Measurements from ENCODE around the gene ABHD15. TPM values are rescaled to one million over a fixed set of nuclear protein-coding genes. Genes with fewer than 3 reads are reported as not detected.

Gene ABHD15
- total and polyA plus RNA-seq, 11 donors, result 4.0 to 13.1 (median 8.2) TPM

- no peak overlapping the region for H3K4me3 ChIP-seq
- no peaks in the 10 kb centered on the region for H3K9me3 ChIP-seq
- TF ChIP-seq POLR2A (IDR thresholded peaks at IDR 0.05) (no peak), CTCF (IDR thresholded peaks at IDR 0.05) (no peak)
- peaks cover 0 to 85% (median 79%) of the 10 kb centered on the region in 9 donors for H3K36me3 ChIP-seq
- DNase-seq (peak in 2 of 5 donors; percentile 5 to 15), ATAC-seq (no peak)
- H3K27me3 ChIP-seq, result no peaks in the 10 kb centered on the region
- H3K4me1 ChIP-seq, result peaks cover 3 to 36% (median 19%) of the 10 kb centered on the region in 12 donors
- H3K27ac ChIP-seq, result peak overlapping the region in 1 of 12 donors; percentile 54
- 94 to 97% (median 96%) methylated on average over 9 of the region's 9 CpGs for WGBS, 4 donors
- intact Hi-C loops (cut with DNase I), result loop anchor here in 2 of 10 donors (5.0 to 10.0 kb wide), 2 partner anchors 35 to 518 kb away; no protein-coding TSS in a partner anchor
Observed at GRCh38 chr17:29577001-29577370, 10.1 kb upstream of the ABHD15 start.

GRCh38 chr17:29576214-29577000 lies 9.6 kb upstream of the ABHD15 start:
- no peaks in the 10 kb centered on the region for H3K27me3 ChIP-seq
- peaks cover 5 to 42% (median 23%) of the 10 kb centered on the region in 12 donors for H3K4me1 ChIP-seq
- ATAC-seq (no peak), DNase-seq (peak in 4 of 5 donors; percentile 8 to 49 (median 18))
- no peak overlapping the region for H3K27ac ChIP-seq
- intact Hi-C loops (cut with DNase I), result loop anchor here in 2 of 10 donors (5.0 to 10.0 kb wide), 2 partner anchors 36 to 518 kb away; no protein-coding TSS in a partner anchor
- TF ChIP-seq CTCF (IDR thresholded peaks at IDR 0.05) (no peak), POLR2A (IDR thresholded peaks at IDR 0.05) (no peak)
- no peaks in the 10 kb centered on the region for H3K9me3 ChIP-seq
- WGBS, 4 donors, result 91 to 95% (median 94%) methylated on average over 24 to 37 of the region's 37 CpGs
- H3K36me3 ChIP-seq, result peaks cover 0 to 79% (median 73%) of the 10 kb centered on the region in 9 donors
- no peak overlapping the region for H3K4me3 ChIP-seq

DNA sequence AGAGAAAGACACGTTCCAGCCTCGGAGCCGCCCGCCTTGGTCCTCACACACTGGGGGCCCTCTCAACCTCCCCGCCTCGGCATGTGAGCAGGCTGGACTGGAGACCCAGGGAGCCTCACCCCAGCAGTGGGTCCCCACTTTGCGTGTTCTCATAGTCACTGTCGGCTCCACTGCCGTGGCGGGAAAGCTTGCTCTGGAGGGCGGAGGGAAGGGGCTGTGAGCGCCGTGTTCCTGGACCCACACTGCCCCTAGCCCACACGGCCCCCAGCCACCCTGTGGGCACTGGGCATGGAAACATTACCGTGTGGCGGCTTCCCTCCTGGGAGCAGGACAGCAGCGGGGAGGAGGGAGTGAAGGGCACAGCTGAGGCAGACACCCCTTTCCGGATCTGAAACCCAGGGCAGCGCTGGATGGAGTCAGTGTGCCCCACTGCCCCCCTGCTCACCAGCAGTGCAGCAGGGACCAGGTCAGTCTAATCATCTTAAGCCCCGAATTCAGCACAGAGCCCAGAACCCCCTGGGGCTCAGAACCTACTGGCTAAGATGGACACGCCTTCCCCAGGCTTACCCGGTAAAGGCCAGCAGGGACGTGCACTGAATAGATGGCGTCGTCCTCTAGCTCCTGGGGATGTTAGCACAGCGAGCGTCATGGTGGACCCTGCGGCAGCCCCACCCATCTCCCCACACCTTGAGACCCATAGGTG lies 8.8 kb upstream of the ABHD15 start:
- DNase-seq (peak in 3 of 5 donors; percentile 12 to 18 (median 15)), ATAC-seq (no peak)
- H3K4me1 ChIP-seq, result peaks cover 5 to 45% (median 26%) of the 10 kb centered on the region in 12 donors
- no peaks in the 10 kb centered on the region for H3K27me3 ChIP-seq
- no peak overlapping the region for H3K27ac ChIP-seq
- no peaks in the 10 kb centered on the region for H3K9me3 ChIP-seq
- 88 to 91% (median 89%) methylated on average over 17 to 28 of the region's 28 CpGs for WGBS, 4 donors
- H3K36me3 ChIP-seq, result peaks cover 0 to 71% (median 66%) of the 10 kb centered on the region in 9 donors
- H3K4me3 ChIP-seq, result no peak overlapping the region
- TF ChIP-seq POLR2A (IDR thresholded peaks at IDR 0.05), result no peak
- no peak for TF ChIP-seq CTCF (IDR thresholded peaks at IDR 0.05)
- intact Hi-C loops (cut with DNase I), result loop anchor here in 2 of 10 donors (5.0 to 10.0 kb wide), 2 partner anchors 37 to 519 kb away; no protein-coding TSS in a partner anchor
